ENCODE data around the gene FAM107B.
"Not testable (repeated sequence)": the region's sequence is repeated elsewhere in the genome, so short reads cannot be mapped to it uniquely, and the experiment has no call there.

FAM107B gene

GRCh38 chr10:14723052-14723689 is 51.5 kb downstream of the FAM107B start:
- Histone ChIP-seq H3K4me3 (no peak overlapping the region), H3K27ac (no peak overlapping the region)
- TF ChIP-seq CTCF (IDR thresholded peaks at IDR 0.05), result no peak
- no peak for DNase-seq (ENCODE audit: low spot score)

GRCh38 chr10:14717552-14717951 is 57.1 kb downstream of the FAM107B start:
- no peak for DNase-seq (ENCODE audit: low spot score)
- H3K27ac ChIP-seq, result no peak overlapping the region
- TF ChIP-seq CTCF (IDR thresholded peaks at IDR 0.05), result no peak

GRCh38 chr10:14712991-14713424 is 61.7 kb downstream of the FAM107B start:
- H3K4me3 ChIP-seq, result no peak overlapping the region
- TF ChIP-seq CTCF (IDR thresholded peaks at IDR 0.05), result no peak
- no peak overlapping the region for H3K27ac ChIP-seq
- DNase-seq (ENCODE audit: low spot score), result no peak

More at GRCh38 chr10:14717552-14717951, 57.1 kb downstream of the FAM107B start:
- H3K4me3 ChIP-seq, result no peak overlapping the region

GRCh38 chr10:14709344-14709743 is 65.4 kb downstream of the FAM107B start:
- H3K4me3 ChIP-seq; H3K27ac ChIP-seq; DNase-seq (ENCODE audit: low spot score): not testable (repeated sequence)

GRCh38 chr10:14707481-14707880 is 67.2 kb downstream of the FAM107B start:
- Histone ChIP-seq H3K4me3 (no peak overlapping the region), H3K27ac (no peak overlapping the region)
- no peak for DNase-seq (ENCODE audit: low spot score)
- TF ChIP-seq CTCF (IDR thresholded peaks at IDR 0.05), result no peak

- DNase-seq (ENCODE audit: low spot score), result no peak
- Histone ChIP-seq H3K4me3 (no peak overlapping the region), H3K27ac (no peak overlapping the region)
- no peak for TF ChIP-seq CTCF (IDR thresholded peaks at IDR 0.05)
These were observed 69.0 kb downstream of the FAM107B start for GRCh38 chr10:14705548-14706230.

GRCh38 chr10:14703631-14704001 is 71.1 kb downstream of the FAM107B start:
- Histone ChIP-seq H3K4me3 (no peak overlapping the region), H3K27ac (no peak overlapping the region)
- DNase-seq (ENCODE audit: low spot score), result no peak
- no peak for TF ChIP-seq CTCF (IDR thresholded peaks at IDR 0.05)

Measured in coronary artery (tissue), 2 donors.